Measurements from ENCODE around the gene MT1A.

Gene MT1A

GRCh38 chr16:56681939-56682702 is 43.7 kb downstream of the MT1A start, which contains the start of gene MT1X:
MT1X (plus strand) TSS chr16:56682470; CDS start chr16:56682541, 71 bp downstream.
- DNase-seq = peak; percentile 80

GRCh38 chr16:56682703-56683397 is 44.4 kb downstream of the MT1A start:
- no peak for DNase-seq

- no peak for DNase-seq
Measured at GRCh38 chr16:56683424-56684172, 45.1 kb downstream of the MT1A start.

- DNase-seq = no peak
Measured at GRCh38 chr16:56684256-56684925, 45.9 kb downstream of the MT1A start.

GRCh38 chr16:56684926-56685590 is 46.6 kb downstream of the MT1A start:
- no peak for DNase-seq

GRCh38 chr16:56686758-56687157 is 48.3 kb downstream of the MT1A start:
- no peak for DNase-seq

GRCh38 chr16:56688762-56689161 is 50.3 kb downstream of the MT1A start:
- DNase-seq = no peak

- no peak for DNase-seq
Measured at GRCh38 chr16:56689171-56689570, 50.7 kb downstream of the MT1A start.

Measured in activated gamma-delta T cell (primary cell).